ENCODE measurements around the gene KRTAP22-1.

KRTAP22-1 gene

GRCh38 chr21:30600787-30601186, at the start of gene KRTAP22-1:
KRTAP22-1 (plus strand) TSS chr21:30601087.
- no peak for DNase-seq (ENCODE audit: low read depth)
- no peak within 1 kb of the TSS for H3K4me3 ChIP-seq (replicated peaks; ENCODE audit: low read depth, low read length)
- TF ChIP-seq CTCF (IDR thresholded peaks at IDR 0.05; ENCODE audit: low read length, missing control alignments), result no peak

DNA sequence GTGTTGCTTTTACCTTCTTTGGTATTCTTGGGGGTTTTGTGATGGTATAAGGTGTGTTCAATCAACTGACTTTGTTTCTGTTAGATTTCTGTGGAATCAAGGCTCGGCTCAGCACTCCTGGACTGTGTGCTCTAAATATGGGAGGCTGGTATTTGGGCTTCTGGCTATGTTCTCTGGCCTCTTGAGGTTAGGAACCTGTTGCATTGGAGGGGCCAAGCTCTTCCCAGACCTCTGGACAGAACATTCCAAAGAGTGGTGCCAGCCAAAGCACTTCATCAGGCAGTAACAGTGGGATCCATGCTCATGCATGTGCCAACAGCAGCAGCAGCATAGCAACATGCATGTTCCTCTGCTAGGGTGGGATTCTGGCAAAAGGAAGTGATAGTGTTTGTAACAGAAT, 48.1 kb upstream of the KRTAP22-1 start:
- DNase-seq (ENCODE audit: low read depth), result no peak
- H3K4me3 ChIP-seq (replicated peaks; ENCODE audit: low read depth, low read length), result no peak overlapping the region
- TF ChIP-seq CTCF (IDR thresholded peaks at IDR 0.05; ENCODE audit: low read length, missing control alignments), result no peak

- DNase-seq (ENCODE audit: low read depth), result no peak
- H3K4me3 ChIP-seq (replicated peaks; ENCODE audit: low read depth, low read length), result no peak overlapping the region
- no peak for TF ChIP-seq CTCF (IDR thresholded peaks at IDR 0.05; ENCODE audit: low read length, missing control alignments)
Measured at GRCh38 chr21:30555095-30555494, 45.8 kb upstream of the KRTAP22-1 start.

DNA sequence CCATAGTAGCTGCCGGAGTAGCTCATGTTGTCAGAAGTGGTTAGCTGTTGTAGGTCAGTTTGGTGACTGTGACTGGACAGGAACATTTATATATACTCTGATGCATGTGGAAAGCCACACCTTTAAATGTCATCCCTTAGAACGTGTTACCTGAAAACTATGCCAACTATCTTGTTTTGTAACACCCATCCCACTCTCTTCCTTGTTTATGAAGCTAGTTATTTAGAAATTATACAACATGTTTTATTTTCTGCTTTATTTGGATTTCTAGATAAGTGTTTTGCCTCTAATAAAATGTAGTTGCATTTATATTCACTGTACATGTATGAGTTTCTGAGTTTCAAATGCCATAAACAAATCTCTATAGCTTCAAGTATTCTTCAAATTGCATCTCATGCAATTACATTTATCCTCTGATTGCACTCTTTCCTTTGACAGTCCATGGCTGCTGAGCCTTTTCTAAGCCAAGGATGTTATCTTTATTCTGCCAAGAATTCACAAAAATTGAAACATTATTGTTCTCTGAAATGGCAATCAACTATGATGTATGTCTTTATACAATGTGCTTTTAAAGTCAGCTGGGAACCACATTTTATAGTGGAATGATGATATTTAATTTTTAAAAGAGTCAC, 39.5 kb upstream of the KRTAP22-1 start, which contains the start of gene KRTAP19-7:
KRTAP19-7 (minus strand) TSS at position 51 of the 632 bp plus-strand sequence; CDS start at position 26, 25 bp downstream.
- no peak for DNase-seq (ENCODE audit: low read depth)
- no peak within 1 kb of the TSS for H3K4me3 ChIP-seq (replicated peaks; ENCODE audit: low read depth, low read length)
- no peak for TF ChIP-seq CTCF (IDR thresholded peaks at IDR 0.05; ENCODE audit: low read length, missing control alignments)

- TF ChIP-seq CTCF (IDR thresholded peaks at IDR 0.05; ENCODE audit: low read length, missing control alignments), result no peak
- H3K4me3 ChIP-seq (replicated peaks; ENCODE audit: low read depth, low read length), result no peak overlapping the region
- DNase-seq (ENCODE audit: low read depth), result no peak
Measured at GRCh38 chr21:30561957-30562356, 38.9 kb upstream of the KRTAP22-1 start.

GRCh38 chr21:30563072-30563471, 37.8 kb upstream of the KRTAP22-1 start:
- TF ChIP-seq CTCF (IDR thresholded peaks at IDR 0.05; ENCODE audit: low read length, missing control alignments), result no peak
- no peak for DNase-seq (ENCODE audit: low read depth)
- H3K4me3 ChIP-seq (replicated peaks; ENCODE audit: low read depth, low read length), result no peak overlapping the region

DNA sequence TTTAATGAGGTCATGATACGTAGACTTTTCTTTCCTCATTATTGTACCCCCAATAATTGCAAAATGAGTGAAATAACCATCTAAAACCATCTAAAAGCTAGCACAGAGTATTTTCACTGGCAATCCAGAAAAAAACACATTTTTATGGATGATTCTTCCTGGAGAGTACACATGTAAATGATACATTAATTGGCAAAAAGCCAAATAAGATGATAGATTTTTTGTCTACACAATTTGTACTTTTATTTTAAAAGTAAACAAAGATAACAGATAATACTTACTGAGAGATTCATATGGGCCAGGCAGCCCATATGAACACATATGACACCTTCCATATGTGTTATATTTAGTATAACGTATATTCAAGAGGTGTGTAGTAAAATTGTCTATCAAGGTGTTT, 37.3 kb upstream of the KRTAP22-1 start:
- DNase-seq (ENCODE audit: low read depth), result no peak
- no peak for TF ChIP-seq CTCF (IDR thresholded peaks at IDR 0.05; ENCODE audit: low read length, missing control alignments)
- H3K4me3 ChIP-seq (replicated peaks; ENCODE audit: low read depth, low read length), result no peak overlapping the region

Data from fibroblast of pulmonary artery (primary cell).